ENCODE results near the gene APOBEC3C. TPM values are rescaled to one million over a fixed set of nuclear protein-coding genes. Genes with fewer than 3 reads are reported as not detected.
"Not testable (repeated sequence)": the region's sequence is repeated elsewhere in the genome, so short reads cannot be mapped to it uniquely, and the experiment has no call there.

APOBEC3C gene
- total RNA-seq, 1 experiment from 2014 or later = 1.7 TPM

GRCh38 chr22:39041908-39042307 is 27.9 kb downstream of the APOBEC3C start:
- in situ Hi-C loops (cut with HindIII; ENCODE audit: low sequenced_read_pairs) = no loop called here

GRCh38 chr22:39043063-39043462 is 29.0 kb downstream of the APOBEC3C start:
- in situ Hi-C loops (cut with HindIII; ENCODE audit: low sequenced_read_pairs); DNase-seq (ENCODE audit: low spot score): not testable (repeated sequence)

More at GRCh38 chr22:39041908-39042307, 27.9 kb downstream of the APOBEC3C start:
- DNase-seq (ENCODE audit: low spot score) = no peak

- DNase-seq (ENCODE audit: low spot score); in situ Hi-C loops (cut with HindIII; ENCODE audit: low sequenced_read_pairs): not testable (repeated sequence)
These were observed 31.1 kb downstream of the APOBEC3C start for GRCh38 chr22:39045136-39045535.

- in situ Hi-C loops (cut with HindIII; ENCODE audit: low sequenced_read_pairs) = not testable (repeated sequence)
These were observed 35.4 kb downstream of the APOBEC3C start for GRCh38 chr22:39049486-39049885.

GRCh38 chr22:39051844-39052495 is 37.9 kb downstream of the APOBEC3C start:
- not testable (repeated sequence) for DNase-seq (ENCODE audit: low spot score)

More at GRCh38 chr22:39049486-39049885, 35.4 kb downstream of the APOBEC3C start:
- not testable (repeated sequence) for DNase-seq (ENCODE audit: low spot score)

GRCh38 chr22:39055658-39056057 is 41.6 kb downstream of the APOBEC3C start:
- in situ Hi-C loops (cut with HindIII; ENCODE audit: low sequenced_read_pairs) = no loop called here
- DNase-seq (ENCODE audit: low spot score) = no peak

More at GRCh38 chr22:39051844-39052495, 37.9 kb downstream of the APOBEC3C start:
- in situ Hi-C loops (cut with HindIII; ENCODE audit: low sequenced_read_pairs) = not testable (repeated sequence)

GRCh38 chr22:39061290-39061689 is 47.2 kb downstream of the APOBEC3C start:
- in situ Hi-C loops (cut with HindIII; ENCODE audit: low sequenced_read_pairs); DNase-seq (ENCODE audit: low spot score): not testable (repeated sequence)

- in situ Hi-C loops (cut with HindIII; ENCODE audit: low sequenced_read_pairs); DNase-seq (ENCODE audit: low spot score): not testable (repeated sequence)
These were observed 47.9 kb downstream of the APOBEC3C start for GRCh38 chr22:39061951-39062350.

GRCh38 chr22:39063904-39064303 is 49.8 kb downstream of the APOBEC3C start:
- DNase-seq (ENCODE audit: low spot score); in situ Hi-C loops (cut with HindIII; ENCODE audit: low sequenced_read_pairs): not testable (repeated sequence)

- in situ Hi-C loops (cut with HindIII; ENCODE audit: low sequenced_read_pairs); DNase-seq (ENCODE audit: low spot score): not testable (repeated sequence)
These were observed 52.6 kb downstream of the APOBEC3C start for GRCh38 chr22:39066442-39067276.

GRCh38 chr22:39068033-39068785 is 54.2 kb downstream of the APOBEC3C start:
- no peak for DNase-seq (ENCODE audit: low spot score)
- in situ Hi-C loops (cut with HindIII; ENCODE audit: low sequenced_read_pairs) = no loop called here

Other genes with a start within 250 kb of the APOBEC3C start
- gene DNAL4, start 220.1 kb upstream of the APOBEC3C start, total RNA-seq (2014; rRNA removed; shearing (Covaris generic)) = 17.9 and 30.9 TPM in 2 replicates
- 5.6 and 8.8 TPM in 2 replicates for gene NPTXR, start 170.2 kb upstream of the APOBEC3C start, total RNA-seq (2014; rRNA removed; shearing (Covaris generic))
- gene CBX6, start 142.0 kb upstream of the APOBEC3C start, total RNA-seq (2014; rRNA removed; shearing (Covaris generic)) = 16.4 and 25.6 TPM in 2 replicates
- gene APOBEC3A, start 56.6 kb upstream of the APOBEC3C start, total RNA-seq (2014; rRNA removed; shearing (Covaris generic)) = not detected in 2 replicates
- 6.4 and 8.9 TPM in 2 replicates for gene APOBEC3B, start 31.9 kb upstream of the APOBEC3C start, total RNA-seq (2014; rRNA removed; shearing (Covaris generic))
- gene APOBEC3D, start 6.9 kb downstream of the APOBEC3C start, total RNA-seq (2014; rRNA removed; shearing (Covaris generic)) = 0.54 TPM in 1 of 2 replicates, not detected in the other
- gene APOBEC3F, start 26.6 kb downstream of the APOBEC3C start, total RNA-seq (2014; rRNA removed; shearing (Covaris generic)) = 4.7 and 9.7 TPM in 2 replicates
- gene APOBEC3G, start 63.0 kb downstream of the APOBEC3C start, total RNA-seq (2014; rRNA removed; shearing (Covaris generic)) = 2.9 and 5.6 TPM in 2 replicates
- gene APOBEC3H, start 83.0 kb downstream of the APOBEC3C start, total RNA-seq (2014; rRNA removed; shearing (Covaris generic)) = 2.1 and 5.2 TPM in 2 replicates
- 7.9 and 9.6 TPM in 2 replicates for gene CBX7, start 138.4 kb downstream of the APOBEC3C start, total RNA-seq (2014; rRNA removed; shearing (Covaris generic))
- gene PDGFB, start 230.7 kb downstream of the APOBEC3C start, total RNA-seq (2014; rRNA removed; shearing (Covaris generic)) = 5.0 and 17.1 TPM in 2 replicates